Measurements from ENCODE around the gene CHST4. TPM values are rescaled to one million over a fixed set of nuclear protein-coding genes. Genes with fewer than 3 reads are reported as not detected.
A peak's percentile ranks its signal among the peaks of the same experiment; 100 is the strongest.

The CHST4 gene
- total and polyA plus RNA-seq, 2 experiments from 2014 or later: not detected

GRCh38 chr16:71484006-71484893, 42.0 kb upstream of the CHST4 start:
- peak overlapping the region; percentile 92 for H3K27ac ChIP-seq
- DNase-seq (ENCODE audit: low read depth in 1 of 2, low spot score in 1 of 2): peak; percentile 89 to 97
- H3K4me3 ChIP-seq: peak overlapping the region; percentile 87
- no peaks in the 10 kb centered on the region for H3K36me3 ChIP-seq
- H3K4me1 ChIP-seq (ENCODE audit: low read depth): no peaks in the 10 kb centered on the region
- no peak for TF ChIP-seq CTCF (IDR thresholded peaks at IDR 0.05; ENCODE audit: low read depth, low read length)
- H3K9me3 ChIP-seq (ENCODE audit: low read depth): no peaks in the 10 kb centered on the region
- peaks cover 3% of the 10 kb centered on the region for H3K27me3 ChIP-seq

GRCh38 chr16:71489122-71489521, 37.1 kb upstream of the CHST4 start, which contains the start of gene ZNF19:
Gene ZNF19 (minus strand): TSS chr16:71489324. CDS start chr16:71482114, 7,210 bp downstream.
- Histone ChIP-seq H3K4me3 (no peak within 1 kb of the TSS), H3K27ac (no peak within 1 kb of the TSS), H3K9me3 (ENCODE audit: low read depth) (no peaks in the 10 kb centered on the region), H3K36me3 (no peaks in the 10 kb centered on the region), H3K4me1 (ENCODE audit: low read depth) (no peaks in the 10 kb centered on the region), H3K27me3 (peaks cover 10% of the 10 kb centered on the region)
- no peak for DNase-seq (ENCODE audit: low read depth in 1 of 2, low spot score in 1 of 2)
- no peak for TF ChIP-seq CTCF (IDR thresholded peaks at IDR 0.05; ENCODE audit: low read depth, low read length)

- H3K4me3 ChIP-seq: no peak overlapping the region
- peaks cover 10% of the 10 kb centered on the region for H3K27me3 ChIP-seq
- DNase-seq (ENCODE audit: low read depth in 1 of 2, low spot score in 1 of 2): no peak
- no peaks in the 10 kb centered on the region for H3K4me1 ChIP-seq (ENCODE audit: low read depth)
- H3K36me3 ChIP-seq: no peaks in the 10 kb centered on the region
- H3K9me3 ChIP-seq (ENCODE audit: low read depth): no peaks in the 10 kb centered on the region
- no peak overlapping the region for H3K27ac ChIP-seq
- TF ChIP-seq CTCF (IDR thresholded peaks at IDR 0.05; ENCODE audit: low read depth, low read length): no peak
These were observed 35.9 kb upstream of the CHST4 start for GRCh38 chr16:71490361-71490760.

GRCh38 chr16:71491054-71491453, 35.2 kb upstream of the CHST4 start:
- no peak for TF ChIP-seq CTCF (IDR thresholded peaks at IDR 0.05; ENCODE audit: low read depth, low read length)
- H3K9me3 ChIP-seq (ENCODE audit: low read depth): no peaks in the 10 kb centered on the region

GRCh38 chr16:71492786-71493185, 33.4 kb upstream of the CHST4 start:
- peaks cover 8% of the 10 kb centered on the region for H3K27me3 ChIP-seq
- no peak for TF ChIP-seq CTCF (IDR thresholded peaks at IDR 0.05; ENCODE audit: low read depth, low read length)
- H3K9me3 ChIP-seq (ENCODE audit: low read depth): no peaks in the 10 kb centered on the region
- H3K4me3 ChIP-seq: no peak overlapping the region
- no peak for DNase-seq (ENCODE audit: low read depth in 1 of 2, low spot score in 1 of 2)
- H3K4me1 ChIP-seq (ENCODE audit: low read depth): no peaks in the 10 kb centered on the region
- H3K27ac ChIP-seq: no peak overlapping the region
- no peaks in the 10 kb centered on the region for H3K36me3 ChIP-seq

More at GRCh38 chr16:71491054-71491453, 35.2 kb upstream of the CHST4 start:
- no peaks in the 10 kb centered on the region for H3K36me3 ChIP-seq
- no peak overlapping the region for H3K27ac ChIP-seq
- H3K27me3 ChIP-seq: peaks cover 10% of the 10 kb centered on the region
- no peak for DNase-seq (ENCODE audit: low read depth in 1 of 2, low spot score in 1 of 2)
- no peaks in the 10 kb centered on the region for H3K4me1 ChIP-seq (ENCODE audit: low read depth)
- no peak overlapping the region for H3K4me3 ChIP-seq

Data from cardiac muscle cell (in vitro differentiated cells and primary cell).